Activated T-cell treated with anti-CD3 and anti-CD28 coated beads for 4 hours (primary cell): ENCODE measurements around the gene OR5B3.
"Not testable (repeated sequence)": the region's sequence is repeated elsewhere in the genome, so short reads cannot be mapped to it uniquely, and the experiment has no call there.

Source experiments
- DNase-seq: peaks from one replicate; pipeline ENCODE4 v3.0.0-alpha.2; 2020

The OR5B3 gene

DNA sequence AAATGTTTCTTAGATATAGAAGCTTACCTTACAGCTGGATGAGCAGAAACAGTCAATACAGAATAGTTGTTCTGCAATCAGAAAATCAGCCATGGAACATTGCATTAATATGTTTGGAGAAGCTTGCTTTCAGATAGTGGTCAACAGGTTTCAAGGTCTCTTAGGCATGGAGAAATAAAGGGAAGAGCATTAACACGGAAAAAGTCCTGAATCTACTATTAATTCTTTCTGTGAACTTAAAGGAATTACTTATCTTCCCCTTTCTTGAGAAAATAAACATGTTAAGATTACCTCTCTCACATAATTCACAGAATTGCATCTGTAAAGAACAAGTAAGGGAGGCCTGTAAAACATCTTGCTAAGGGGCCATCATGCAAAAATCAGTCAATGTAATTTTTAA lies at the start of gene OR5B3:
Gene OR5B3 (minus strand): TSS at position 101 of the 400 bp plus-strand sequence. CDS start 3,465 bp downstream, outside the sequence.
- no peak for DNase-seq

DNA sequence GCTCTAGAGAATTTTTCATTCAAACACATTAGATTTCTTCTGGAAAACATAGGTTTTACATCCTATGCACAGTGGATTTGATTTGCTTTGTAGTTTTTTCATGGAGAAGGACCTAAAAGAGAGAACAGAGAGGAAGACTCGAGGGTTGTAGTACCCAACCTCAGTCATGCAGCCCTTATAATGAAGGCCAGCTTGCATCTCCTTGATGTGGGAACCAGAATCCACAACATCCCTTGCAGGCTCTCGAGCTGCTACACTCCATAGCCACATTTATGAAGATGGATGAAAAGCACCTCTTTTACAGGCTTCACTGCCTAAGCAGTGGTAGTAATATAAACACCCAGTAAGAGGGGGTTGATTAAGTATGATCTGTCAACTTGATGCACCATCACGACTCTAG lies 44.9 kb upstream of the OR5B3 start:
- DNase-seq, result no peak

DNA sequence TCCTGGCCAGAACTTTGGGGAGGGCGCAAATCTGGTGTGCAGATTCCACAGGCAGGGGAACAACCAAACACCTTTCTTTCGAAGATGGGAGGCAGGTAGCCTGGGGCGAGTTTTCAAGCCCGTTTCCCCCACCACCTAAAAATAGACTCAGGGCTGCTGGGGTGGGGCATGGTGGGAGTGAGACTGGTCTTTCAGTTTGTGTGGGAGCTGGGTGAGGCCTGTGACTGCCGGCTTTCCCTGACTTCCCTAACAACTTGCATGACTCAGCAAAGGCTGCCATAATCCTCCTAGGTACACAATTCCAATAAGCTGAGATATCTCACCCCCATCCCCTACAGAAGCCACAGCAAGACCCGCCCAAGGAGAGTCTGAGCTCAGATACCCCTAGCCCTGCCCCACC lies 39.6 kb upstream of the OR5B3 start:
- DNase-seq, result no peak

- no peak for DNase-seq
Measured at GRCh38 chr11:58444300-58444699, 37.6 kb upstream of the OR5B3 start.

DNA sequence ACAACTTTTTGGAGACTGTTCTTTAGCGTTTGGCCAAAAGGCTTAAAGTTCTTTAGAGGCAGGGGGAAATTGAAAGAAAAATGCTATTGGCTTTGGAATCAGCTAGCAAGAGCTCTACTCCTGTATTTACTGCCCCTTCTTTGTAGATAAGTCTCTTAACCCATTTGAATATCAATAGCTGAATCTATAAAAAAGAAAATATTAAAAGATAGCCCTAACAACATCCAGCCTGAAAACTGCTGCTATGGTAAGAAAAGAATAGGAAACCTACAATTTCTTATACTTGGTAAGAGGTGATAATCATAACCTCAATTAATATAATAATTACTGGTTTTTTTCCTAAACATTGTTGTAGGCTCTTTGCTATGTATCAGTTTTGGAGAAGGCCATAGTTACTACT lies 35.5 kb upstream of the OR5B3 start, which contains the start of gene OR5B12:
Gene OR5B12 (minus strand): TSS at position 101 of the 400 bp plus-strand sequence. CDS start 2,085 bp downstream, outside the sequence.
- DNase-seq, result no peak

- DNase-seq, result no peak
Measured at GRCh38 chr11:58438486-58438885, 31.8 kb upstream of the OR5B3 start.

DNA sequence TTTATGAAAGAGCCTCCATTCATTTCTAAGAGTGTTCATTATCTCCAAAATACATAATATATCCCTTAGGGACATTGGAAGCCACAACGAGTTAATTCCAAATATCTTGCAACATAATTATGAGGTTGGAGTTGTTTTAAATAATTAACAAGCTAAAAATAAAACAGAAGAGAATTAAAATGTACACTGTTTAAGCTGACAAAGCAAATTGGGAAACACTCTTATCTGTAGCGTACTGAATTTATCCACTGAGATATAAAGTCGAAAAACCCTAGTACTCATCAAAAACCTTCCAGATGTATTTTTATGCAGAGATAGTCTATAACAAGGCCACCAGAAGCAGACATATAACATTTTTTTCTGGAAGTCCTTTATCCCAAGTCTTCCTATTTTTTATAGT lies 27.5 kb upstream of the OR5B3 start:
- DNase-seq, result no peak

DNA sequence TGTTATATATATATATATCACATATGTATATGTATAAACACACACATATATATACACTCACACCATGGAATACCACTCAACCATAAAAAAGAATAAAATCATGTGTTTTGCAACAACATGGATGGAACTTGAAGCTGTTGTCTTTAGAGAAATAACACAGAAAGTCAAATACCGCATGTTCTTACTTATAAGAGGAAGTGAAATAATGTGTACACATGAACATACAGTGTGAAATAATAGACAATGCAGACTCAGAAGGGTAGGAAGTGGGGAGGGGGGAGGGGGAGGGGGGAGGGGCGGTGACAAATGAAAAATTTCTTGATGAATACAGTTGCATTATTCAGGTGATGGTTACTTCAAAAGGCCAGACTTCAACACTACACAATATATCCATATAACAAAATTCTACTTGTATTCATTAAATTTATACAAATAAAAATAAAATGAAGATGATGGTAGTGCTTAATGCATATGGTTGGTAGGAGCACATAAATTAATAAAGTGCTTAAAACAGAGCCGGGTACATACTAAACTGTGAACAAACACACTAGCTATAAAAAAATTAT lies 27.0 kb upstream of the OR5B3 start:
- DNase-seq, result no peak

GRCh38 chr11:58429273-58429672 lies 22.6 kb upstream of the OR5B3 start:
- no peak for DNase-seq

- no peak for DNase-seq
Measured at GRCh38 chr11:58428021-58428420, 21.3 kb upstream of the OR5B3 start, which contains the start of gene OR5B2. OR5B2 (minus strand) TSS chr11:58428121; CDS start chr11:58423261, 4,860 bp downstream.

DNA sequence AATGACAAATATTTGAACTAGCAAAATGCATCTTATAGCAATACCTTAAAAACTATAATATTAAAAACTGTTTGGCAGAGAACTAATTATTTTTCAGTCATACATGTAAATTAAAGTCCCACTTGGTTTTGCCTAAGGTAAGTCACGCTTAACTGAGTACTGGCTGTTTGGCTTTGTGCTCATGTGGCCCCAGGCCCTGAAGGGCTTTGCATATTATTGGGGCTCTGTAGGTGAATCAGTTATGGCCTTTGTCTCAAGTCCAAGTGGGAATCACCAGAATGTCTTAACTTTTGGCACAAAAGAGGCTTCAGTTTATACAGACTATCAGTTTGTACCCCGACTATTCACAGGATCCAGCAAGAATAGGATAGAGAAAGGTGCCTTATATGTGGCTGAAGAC lies 7.1 kb downstream of the OR5B3 start:
- DNase-seq, result not testable (repeated sequence)

DNA sequence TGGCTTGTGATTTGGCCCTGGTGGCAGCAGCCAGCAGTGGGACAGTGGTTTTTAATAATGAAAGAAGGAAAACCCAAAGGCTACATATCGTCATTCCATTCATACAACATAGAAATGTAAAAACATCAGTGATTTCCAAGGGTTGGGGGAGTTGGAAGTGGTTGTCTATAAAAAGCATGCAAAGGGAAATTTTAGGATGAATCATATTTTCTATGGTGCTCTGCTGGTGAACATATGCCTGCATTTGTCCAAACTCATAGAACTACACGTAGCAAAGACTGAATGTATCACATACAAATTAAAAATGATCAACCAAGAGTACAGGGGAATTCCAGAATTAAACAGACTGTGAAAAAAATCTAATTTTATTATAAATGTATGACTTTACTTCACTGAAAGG lies 11.1 kb downstream of the OR5B3 start:
- no peak for DNase-seq

DNA sequence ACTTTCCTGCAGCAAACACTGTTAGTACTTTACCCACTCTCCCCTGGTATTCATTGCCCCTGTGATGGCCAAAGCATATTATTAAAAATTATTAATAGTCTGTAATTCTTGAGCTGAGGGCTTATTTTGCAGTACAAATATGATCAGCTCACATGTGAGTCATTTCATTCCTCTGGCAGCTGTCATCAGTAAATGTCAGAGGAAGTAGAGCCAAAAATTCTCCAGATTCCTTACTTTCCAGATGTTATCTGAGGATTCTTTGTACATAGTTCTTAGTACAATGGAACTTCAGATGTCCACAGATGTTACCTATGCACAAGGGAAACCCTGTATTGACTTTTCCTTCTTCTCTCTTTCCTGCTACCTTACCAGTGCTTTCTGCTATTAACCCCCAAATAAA lies 12.5 kb downstream of the OR5B3 start:
- no peak for DNase-seq

DNA sequence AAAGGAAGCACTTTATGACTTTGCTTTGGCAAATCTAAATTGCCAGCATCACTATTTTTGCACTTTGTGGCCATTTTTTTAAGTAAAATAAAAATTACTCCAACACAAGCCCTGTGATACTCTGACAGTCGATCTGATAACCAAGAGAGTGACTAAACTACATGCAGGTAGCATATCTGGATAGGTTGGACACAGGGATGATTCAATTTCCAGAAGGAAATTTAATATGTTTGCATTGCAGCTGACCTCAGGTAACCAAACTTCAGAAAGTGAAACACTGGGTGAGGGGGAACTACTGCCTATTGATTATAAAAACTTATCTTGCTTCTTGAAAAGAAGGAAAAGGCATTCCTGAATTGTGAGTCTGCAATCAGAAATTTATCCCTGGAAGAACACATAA lies 13.9 kb downstream of the OR5B3 start:
- DNase-seq, result no peak

DNA sequence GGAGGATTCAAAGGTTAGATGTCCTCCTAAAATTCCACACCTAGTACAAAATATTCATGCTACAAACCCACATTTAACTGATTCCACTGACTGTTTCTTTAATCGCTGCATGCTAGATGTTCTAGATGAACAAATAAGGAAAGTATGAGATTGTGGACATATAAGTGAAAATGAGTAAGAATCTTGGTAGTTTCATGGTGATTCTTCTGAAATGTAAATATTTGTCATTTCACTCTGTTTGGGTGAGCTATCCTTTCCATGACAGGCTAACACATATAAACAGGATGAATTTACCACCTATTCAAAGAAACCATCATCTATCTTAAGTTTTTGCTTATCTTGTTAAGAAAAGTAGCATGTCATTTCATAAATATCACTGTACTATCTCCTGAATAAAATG lies 14.8 kb downstream of the OR5B3 start:
- no peak for DNase-seq

- DNase-seq, result no peak
Measured at GRCh38 chr11:58390551-58391063, 16.1 kb downstream of the OR5B3 start.

GRCh38 chr11:58358969-58359368 lies 47.7 kb downstream of the OR5B3 start, which contains the start of gene OR5B17:
OR5B17 (minus strand) TSS chr11:58359069; CDS start chr11:58359069, 0 bp downstream.
- no peak for DNase-seq

- DNase-seq, result no peak
Measured at GRCh38 chr11:58354727-58355126, 51.9 kb downstream of the OR5B3 start.
